ENCODE measurements around the gene FN3KRP.
A peak's percentile ranks its signal among the peaks of the same experiment; 100 is the strongest.

FN3KRP gene

DNA sequence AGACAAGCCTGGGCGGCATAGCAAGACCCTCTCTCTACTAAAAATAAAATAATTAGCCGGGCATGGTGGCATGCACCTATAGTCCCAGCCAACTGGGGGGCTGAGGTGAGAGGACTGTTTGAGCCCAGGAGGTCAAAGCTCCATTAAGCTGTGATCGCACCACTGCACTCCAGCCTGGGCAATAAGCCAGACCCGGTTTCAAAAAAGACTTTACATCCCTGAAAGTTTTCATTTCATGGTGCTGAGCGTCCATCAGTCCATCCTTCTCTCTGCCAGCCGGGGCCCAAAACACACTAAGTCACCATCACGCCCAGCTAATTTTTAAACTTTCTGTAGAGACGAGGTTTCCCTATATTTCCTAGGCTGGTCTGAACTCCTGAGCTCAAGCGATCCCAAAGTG lies 28.6 kb upstream of the FN3KRP start:
- DNase-seq: no peak

DNA sequence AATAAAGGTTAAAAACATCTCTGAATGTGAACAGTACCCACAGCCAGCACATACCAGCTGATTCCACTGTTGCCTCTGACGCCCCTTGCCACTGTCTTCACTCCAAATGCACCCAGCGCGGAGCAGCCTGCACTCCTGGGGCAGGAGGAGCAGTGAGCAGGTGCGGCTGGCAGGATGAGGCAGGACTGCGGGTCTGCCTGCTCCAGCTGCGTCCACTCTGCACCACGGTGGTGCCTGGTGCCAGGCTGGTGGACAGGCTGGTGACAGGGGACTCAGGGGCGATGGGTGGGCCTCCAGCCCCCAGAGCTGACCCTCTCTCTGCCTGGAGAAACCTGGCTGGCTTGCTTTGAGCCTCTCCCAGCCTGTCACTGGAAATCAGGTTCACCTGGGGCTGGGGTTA lies 27.4 kb upstream of the FN3KRP start:
- no peak for DNase-seq

DNA sequence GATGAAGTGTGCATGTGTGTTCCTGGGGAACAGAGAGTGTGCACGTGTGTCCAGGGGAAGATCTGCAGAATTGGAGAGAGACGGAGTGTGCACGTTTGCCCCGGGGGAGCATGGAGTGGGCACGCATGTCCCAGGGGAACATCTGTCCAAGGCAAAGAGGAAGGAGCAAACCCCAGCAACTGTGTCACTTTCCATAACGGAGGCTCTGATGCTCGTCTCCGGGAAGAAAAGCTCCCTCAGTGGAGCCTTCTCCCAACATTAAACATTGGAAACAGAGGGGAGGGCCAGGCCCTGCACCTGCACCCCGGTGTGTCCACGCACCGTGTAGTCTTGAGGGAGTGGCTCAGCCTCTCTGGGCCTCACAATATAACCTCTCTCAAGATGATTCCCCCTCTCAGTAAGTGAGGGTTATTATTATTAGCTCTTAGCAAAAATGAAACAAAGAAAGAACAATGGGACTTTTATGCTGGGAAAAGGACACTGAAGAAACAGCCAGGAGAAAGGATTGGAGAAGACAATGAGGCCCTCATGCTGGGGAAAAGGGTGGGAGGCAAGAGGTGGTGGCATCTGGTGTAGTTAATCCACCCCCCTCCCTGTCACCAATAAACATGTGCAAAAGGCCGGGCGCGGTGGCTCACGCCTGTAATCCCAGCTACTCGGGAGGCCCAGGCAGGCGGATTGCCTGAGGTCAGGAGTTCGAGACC lies 25.6 kb upstream of the FN3KRP start:
- DNase-seq: no peak

DNA sequence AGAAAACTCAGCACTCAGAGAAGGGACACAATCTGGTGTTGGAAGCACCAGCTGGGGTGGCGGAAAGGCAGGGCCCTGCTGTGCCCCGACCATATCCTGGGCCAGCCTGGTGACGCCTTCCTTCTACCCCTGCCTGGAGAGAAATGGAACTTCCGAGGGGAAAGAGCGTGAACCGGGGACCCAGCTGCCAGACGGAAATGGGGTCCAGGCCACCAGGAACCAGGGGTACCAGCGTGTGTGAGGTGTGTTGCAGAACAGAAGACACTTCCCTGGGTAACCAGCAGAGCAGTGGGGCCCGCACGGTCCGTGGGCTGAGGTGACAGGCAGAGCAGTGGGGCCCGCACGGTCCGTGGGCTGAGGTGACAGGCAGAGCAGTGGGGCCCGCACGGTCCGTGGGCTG lies 24.8 kb upstream of the FN3KRP start:
- DNase-seq: no peak

DNA sequence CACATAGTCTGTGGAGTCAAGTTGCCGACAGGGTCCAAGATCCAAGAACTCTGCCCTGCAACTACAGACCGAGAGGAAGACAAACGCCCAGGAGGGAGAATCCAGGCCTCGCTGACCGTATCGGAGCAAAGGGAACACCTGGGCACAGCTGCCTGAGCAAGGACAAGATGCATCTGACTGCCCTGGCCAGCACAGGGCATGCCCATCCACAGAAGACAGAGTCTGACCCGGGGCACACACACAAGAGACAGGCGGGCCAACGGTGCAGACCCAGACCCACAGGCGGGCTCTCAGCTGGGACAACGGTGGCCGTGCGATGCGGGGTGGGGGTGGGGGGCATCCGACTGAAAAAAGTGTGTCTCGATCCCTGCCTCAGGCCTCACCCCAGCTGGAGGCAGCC lies 24.2 kb upstream of the FN3KRP start:
- no peak for DNase-seq

DNA sequence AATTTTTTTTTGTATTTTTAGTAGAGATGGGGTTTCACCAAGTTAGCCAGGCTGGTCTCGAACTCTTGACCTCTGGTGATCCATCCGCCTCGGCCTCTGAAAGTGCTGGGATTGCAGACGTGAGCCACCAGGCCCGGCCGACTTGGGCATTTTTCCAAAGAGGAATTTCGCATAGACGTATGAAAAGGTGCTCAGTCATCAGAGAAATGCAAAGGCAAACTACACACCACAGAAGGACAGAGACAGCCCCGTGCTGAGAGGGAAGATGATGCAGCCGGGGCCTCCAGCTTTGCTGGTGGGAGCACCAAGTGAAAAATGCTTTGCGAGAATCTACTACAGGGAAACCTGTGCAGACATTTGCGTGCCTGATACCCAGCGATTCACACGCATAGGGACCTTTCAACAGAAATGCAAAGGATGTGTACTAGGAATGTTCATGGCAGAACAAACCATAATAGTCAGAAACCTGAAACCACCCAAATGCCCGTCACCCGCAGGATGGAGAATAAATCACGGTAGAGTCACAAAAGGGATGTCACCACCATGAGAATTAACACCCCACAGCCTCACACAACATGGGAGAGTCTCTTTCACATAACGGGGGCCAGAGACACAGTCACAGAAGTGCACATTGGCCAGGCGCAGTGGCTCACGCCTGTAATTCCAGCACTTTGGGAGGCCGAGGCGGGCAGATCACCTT lies 23.2 kb upstream of the FN3KRP start:
- no peak for DNase-seq

DNA sequence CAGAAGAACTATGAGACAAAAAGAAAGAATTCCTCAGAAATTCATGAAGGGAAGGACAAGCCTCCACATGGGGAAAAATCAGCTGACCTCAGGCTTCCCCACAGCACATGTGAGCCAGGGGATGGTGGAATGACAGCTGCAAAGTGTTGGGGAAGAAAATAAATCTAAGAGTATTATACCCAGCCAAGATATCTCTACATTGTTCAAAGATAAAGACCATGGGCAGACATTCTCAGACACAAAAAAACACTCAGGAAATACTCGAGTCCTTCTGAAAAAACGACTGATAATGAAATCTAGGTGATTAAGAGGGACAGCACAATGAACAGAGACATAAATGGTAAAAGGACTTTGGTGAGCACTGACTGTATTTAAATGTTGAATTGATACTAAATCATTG lies 21.9 kb upstream of the FN3KRP start:
- DNase-seq: no peak

DNA sequence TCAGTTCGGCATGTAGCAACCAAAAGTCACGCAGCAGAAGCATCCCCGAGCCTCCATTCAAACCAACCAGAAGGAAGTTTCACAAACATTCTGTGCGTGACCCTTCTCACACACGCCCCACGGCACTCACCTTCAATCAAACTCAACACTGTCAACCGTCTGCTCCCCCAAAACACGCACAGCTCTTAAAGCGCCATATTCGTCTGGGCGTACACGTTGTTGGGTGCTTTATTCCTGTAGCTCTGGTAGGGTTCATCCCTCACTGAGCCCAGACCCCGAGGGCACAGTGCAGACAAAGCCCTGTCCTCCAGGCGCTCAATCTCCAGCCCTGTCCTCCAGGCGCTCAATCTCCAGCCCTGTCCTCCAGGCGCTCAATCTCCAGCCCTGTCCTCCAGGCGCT lies 20.2 kb upstream of the FN3KRP start:
- DNase-seq: no peak

DNA sequence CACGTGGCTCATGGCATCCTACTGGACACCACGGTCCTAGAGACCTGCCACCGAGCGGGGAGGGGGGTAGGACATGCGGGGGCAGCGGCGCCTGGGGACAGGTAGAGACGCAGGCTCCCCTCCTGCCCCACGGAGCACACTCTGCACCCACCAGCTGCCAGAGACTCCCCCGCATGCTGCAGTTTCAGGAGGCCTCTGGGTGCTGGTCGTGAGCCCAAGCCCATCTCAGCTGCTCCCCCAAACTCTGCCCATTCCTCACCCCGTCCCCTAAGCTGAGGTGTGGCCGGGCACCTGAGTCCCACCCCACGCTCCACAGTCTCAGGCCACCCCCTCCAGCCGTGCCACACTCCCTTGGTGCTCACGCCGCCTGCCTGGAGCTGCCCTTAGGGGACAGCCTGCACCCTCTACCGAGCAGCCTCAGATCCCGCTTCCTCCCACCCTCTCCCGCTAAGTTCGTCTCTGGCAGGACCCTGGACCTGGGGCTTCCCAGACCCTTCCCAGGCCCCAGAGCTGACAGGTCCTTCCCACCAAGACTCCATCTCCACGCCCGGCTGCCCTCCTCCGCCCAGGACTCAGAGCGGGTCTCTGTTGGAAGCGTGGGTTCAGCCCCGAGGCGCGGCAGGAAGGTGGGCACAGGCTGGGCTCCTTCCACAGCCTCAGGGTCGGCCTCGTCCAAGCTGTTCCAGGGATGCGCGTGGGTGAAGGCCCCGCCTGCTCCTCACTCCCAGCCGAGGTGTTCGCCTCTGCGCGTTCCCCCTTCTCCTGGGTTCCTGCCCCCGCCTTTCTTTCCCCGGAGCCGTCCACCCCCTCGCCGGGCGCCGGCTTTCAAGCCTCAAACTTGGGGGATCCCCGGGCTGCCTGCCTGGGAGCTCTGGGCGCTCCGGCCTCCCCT lies 19.3 kb upstream of the FN3KRP start:
- no peak for DNase-seq

DNA sequence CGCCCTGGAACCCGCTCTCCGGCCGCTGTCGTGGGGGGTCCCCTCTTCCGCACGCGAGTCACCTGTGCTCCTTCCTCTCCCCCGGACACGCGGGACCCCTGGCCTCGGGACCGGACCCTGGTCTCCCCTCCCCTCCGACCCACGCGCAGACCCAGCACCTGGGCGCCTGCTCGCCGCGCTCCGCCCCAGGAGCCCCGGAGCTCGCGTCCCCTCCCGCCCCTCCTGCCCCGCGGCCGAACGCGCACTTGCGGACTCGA lies 18.8 kb upstream of the FN3KRP start:
- no peak for DNase-seq

DNA sequence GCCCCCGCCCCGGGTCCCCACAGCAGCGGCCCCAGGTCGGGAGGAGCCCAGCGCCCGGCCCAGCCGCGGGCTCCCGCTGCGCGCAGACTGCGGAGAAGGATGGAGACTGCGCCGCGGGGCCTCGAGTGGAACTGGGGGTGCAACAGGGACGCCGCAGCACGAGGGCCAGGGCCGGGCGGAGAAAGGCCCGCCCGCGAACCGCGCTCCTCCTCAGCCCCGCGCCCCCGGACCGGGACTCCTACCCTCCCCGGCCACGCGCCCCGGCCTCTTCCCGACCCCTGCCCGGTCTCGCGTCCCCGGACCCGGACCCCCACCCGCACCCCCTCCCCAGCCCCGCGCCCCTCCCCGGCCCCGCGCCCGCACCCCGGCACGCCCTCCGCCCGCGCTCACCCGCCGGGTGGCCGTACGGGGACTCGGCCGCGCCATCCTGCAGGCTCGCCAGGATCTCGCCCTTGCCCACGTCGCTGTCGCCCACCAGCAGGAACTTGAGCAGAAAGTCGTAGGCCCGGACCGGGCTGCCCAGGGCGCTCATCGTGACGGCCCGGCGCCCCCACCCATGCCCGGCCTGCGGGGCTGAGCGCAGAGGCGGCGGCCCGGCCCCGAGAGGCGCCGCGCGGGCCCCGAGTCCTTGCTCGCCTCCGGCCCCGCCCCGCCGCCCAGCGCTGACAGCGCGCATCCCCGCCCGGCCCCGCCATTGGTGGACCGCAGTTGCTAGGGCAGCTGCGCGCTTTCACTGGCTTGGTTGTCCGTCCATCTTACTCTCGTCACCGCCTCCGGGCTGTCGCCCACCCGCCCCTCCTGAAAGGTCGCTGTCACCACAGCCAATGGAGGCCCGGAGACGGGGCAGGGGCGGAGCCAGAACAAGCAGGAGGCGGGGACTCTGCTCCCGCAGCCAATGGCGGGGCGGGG lies 18.2 kb upstream of the FN3KRP start, which contains the start of gene RAB40B:
Gene RAB40B (minus strand): TSS at position 634 of the 909 bp plus-strand sequence. CDS start 102 bp downstream, at position 532.
- DNase-seq: peak; percentile 100

DNA sequence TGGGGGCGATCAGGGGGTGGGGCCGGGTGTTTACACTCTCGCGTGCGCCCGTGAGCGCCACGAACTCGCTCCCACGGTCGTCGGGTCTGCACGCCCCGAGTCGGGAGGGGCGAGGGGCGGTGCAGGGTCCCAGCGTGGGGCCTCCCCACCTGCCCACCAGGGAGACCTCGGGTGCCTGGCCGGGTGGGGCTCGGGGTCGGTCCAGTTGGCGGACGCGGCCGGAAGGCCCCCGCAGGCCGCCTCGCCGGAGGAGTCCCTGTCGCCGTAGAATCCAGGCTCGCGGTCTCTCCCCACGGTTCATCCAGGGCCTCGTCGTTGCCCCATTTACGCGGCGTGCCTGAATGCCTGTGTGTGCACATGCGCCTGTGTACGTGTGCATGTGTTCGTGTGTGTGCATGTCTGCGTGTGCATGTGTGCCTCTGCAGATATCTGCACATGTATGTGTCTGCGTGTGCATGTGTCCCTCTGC lies 17.5 kb upstream of the FN3KRP start:
- no peak for DNase-seq

DNA sequence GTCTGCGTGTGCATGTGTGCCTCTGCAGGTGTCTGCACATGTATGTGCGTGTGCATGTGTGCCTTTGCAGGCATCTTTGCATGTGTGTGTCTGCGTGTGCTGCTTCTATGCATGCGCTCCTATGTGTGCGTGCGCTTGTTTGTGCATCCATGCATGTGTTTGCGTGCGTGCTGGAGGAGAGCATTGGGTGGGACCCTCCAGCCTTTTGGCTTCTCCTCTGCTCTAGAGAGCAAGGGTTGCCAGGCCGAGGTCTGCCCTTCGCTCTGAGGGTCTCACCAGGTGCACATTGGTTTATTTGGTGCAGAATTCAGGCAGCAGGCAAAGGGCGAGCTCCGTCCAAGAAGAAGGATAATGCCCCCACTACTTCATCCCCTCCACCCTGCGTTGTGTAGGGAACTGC lies 17.0 kb upstream of the FN3KRP start:
- DNase-seq: no peak

DNA sequence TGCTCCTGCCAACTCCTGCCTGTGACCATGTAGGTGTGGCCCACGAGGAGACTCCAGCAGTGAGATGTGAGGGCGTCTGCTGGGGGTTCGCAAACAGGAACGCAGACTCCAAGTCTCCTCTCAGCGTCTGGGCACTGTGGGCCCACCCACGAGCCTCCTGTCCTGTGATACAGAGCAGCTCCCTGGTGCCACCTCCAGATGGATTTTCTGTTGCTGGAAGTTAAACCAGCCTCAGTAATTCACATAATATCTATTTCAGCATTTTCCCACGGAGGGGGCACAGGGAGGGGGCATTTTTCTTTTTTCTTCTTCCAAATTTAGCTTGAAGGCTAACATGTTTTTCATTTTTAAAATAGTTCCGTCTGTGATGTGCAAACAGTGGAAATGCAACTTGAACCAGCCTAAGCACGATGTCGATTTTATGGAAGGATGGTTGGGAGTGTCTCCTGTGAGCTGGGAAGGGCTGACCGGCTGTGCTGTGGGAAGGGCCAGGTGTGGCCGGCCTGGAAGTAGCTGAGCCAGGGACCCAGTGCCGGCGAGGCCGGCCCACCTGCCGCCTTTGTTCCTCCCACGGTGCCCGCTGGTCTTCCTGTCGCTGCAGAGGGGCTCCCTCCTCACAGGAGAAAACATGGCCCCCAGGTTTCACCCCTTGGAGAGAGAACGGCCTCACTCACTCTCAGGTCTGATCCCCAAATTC lies 14.1 kb upstream of the FN3KRP start:
- no peak for DNase-seq

DNA sequence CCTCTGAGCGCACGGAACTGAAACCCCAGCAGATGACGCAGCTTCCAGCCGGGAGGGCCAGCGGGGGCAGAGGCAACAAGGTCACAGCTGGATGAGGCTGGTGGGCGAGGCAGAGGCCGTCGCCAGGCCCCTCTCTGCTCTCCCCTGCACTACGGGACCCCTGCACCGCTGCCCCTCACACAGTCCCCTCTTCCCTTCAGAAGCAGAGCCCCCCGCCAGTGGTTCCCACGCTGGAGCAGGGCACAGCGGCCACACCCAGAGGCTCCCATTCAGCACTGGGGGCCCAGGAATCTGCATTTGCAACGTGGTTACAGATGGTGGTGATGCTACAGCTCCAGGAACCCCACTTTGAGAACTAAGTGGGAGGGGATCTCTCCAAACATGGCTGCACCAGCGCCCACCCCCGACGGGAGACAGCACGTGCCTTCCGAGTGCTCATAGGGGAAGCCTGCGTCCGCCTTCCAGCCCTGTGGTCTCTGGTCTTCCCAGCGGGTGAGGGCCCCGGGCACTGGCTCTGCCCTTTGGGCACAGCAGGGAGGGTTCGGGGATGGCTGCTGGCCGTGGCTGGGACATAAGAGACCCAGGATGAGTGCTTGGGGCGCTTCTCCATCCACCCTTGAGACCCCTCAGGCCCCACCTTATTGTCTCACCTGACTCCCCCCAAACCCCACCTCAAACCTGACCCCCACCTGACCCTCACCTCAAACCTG lies 13.3 kb upstream of the FN3KRP start:
- no peak for DNase-seq

DNA sequence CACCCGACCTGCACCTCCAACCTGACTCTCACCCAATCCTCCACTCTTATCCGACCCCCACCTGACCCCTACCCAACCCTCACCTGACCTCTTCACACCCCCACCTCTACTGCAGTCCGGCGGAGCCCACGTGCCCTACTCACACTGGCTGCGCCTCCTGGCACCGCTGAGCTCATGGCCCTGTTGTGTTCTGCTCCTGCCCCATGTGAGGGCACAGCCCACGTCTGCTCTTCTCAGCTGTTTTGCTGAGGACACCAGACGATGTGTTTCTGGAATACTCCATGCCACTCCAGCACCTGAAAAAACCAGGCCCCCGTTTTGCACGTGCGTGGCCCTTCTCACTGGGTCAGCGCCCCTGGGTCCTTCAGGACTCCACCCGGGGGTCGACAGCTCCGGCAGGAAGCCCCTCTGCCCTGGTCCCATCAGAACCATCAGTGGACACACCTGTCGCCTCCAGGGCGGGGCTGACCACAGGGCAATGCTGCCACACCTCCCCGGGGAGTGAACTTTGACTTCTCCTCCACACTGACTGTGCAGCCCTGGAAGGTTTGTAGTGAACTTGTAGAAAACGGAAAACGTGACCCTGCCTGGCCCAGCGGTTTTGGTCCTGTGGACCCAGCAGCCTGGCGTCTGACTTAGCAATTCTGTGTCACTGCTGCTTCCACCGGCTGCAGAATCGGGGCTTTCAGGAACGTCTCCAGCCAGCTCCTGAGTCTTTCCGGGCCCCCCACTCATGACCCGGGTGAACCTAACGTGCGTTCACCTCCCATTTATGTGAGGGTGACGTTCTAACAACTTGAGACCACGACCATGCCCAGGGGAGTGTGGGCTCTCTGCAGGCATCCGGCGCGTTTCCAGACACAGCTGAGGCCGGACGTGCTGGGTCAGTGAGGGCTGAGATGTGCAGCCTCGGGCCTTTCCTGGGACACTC lies 12.3 kb upstream of the FN3KRP start:
- DNase-seq: no peak

DNA sequence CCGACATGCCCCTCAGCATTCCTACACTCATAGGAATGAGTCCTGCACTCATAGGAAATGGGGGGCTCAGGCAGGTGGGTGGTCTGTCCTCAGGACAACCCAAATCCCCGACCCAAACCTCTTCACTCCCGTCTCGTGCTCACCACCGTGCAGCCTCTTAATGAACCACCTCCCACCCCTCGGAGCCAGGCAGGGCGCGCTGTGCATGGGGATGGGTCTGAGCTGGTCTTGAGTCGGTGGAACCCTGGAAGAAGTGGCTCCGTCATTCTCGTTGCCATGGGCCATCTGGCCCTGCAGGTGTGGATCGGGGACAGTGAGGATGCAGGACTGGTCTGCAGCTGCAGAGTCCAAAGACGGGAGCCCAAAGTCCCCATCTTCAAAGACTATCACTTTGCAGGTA lies 11.6 kb upstream of the FN3KRP start:
- DNase-seq: no peak

DNA sequence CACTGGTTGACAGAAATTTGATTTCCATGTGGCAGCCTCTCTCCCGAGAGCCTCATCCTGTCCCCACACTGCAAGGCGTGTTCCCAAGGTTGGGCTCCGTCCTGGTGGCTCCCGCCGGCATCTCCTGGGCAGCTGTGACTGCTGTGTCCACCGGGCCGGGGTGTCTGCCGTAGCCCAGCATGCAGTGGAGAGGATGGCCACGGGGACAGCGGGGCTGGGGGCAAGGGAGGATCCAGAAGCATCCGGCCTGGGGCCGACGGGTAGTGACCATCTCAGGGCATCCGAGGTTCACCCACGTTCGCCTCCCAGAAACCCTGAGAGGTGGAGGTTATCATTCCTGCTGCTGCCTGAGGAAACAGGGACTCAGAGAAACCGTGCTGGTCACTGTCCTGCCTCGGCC lies 10.8 kb upstream of the FN3KRP start:
- no peak for DNase-seq

DNA sequence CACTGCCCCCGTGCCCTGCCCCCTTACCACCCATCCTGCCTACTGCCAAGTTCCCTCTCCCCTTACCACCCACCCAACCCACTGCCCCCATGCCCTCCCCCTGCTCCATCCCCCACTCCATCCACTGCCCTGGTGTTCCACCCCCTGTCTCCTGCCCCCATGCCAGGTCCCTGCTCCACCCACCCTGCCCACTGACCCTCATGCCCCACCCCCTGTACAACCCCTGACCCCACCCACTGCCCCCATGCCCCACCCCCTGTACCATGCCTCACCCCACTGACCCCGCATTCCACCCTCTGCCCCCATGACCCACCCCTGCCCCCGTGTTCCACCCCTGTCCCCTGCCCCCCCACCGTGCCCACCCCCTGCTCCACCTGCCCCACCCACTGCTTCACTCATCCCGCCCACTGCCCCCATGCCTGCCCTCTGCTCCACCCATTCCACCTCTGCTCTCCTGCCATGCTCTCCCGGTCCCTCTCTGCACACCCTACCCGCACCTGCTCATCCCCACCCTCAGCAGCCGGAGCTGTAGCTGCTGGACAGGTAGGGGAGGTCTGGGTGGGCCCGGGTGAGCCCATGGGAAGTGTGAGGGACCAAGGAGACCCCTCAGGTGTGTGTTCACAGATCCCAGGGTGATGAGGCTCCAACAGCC lies 7.4 kb upstream of the FN3KRP start:
- DNase-seq: peak; percentile 10
